Activated CD4-positive, alpha-beta memory T cell treated with anti-CD3 and anti-CD28 coated beads for 36 hours (primary cell): Measurements from ENCODE around the gene APBA2. TPM values are rescaled to one million over a fixed set of nuclear protein-coding genes. Genes with fewer than 3 reads are reported as not detected.

Source experiments
- CTCF ChIA-PET: fragments of 350-600 bp; sonication (Branson Sonifier 250); formaldehyde crosslinking; loops from one replicate; lab custom pipeline; 2021; ENCODE audit warnings: antibody characterized with exemption, inconsistent platforms; lab: Charles Lee
- POLR2A ChIA-PET: fragments of 350-600 bp; sonication (Branson Sonifier 250); formaldehyde crosslinking; loops from one replicate; lab custom pipeline; 2021; ENCODE audit warnings: antibody characterized with exemption; lab: Charles Lee
- DNase-seq: peaks from one replicate; pipeline ENCODE4 v3.0.0-alpha.2; 2020
- H3K27ac Mint-ChIP-seq: one replicate; pipeline ENCODE4 v1.8.0; 2021; ENCODE audit warnings: mixed read lengths
- H3K27me3 Mint-ChIP-seq: one replicate; pipeline ENCODE4 v1.8.0; 2021; ENCODE audit warnings: mixed read lengths
- H3K36me3 Mint-ChIP-seq: one replicate; pipeline ENCODE4 v1.8.0; 2021; ENCODE audit warnings: mixed read lengths
- H3K4me1 Mint-ChIP-seq: one replicate; pipeline ENCODE4 v1.8.0; 2021; ENCODE audit warnings: low read depth, mixed read lengths
- H3K4me3 Mint-ChIP-seq: one replicate; pipeline ENCODE4 v1.8.0; 2021; ENCODE audit warnings: mild to moderate bottlenecking, mixed read lengths
- H3K9me3 Mint-ChIP-seq: one replicate; pipeline ENCODE4 v1.8.0; 2021; ENCODE audit warnings: mixed read lengths
- intact Hi-C: fragments of 100-400 bp; cut with micrococcal nuclease; formaldehyde crosslinking; loops from one replicate; pipeline ENCODE4 v1.15.1; 2023
- total RNA-seq, 2 experiments: library from RNA; stranded (reverse); gene quantifications; one replicate each; pipeline ENCODE4 v1.2.3, GENCODE V29; 2021

The APBA2 gene
- total RNA-seq, 2 experiments from 2014 or later: 6.4 to 8.9 TPM

- no peak overlapping the region for H3K27ac Mint-ChIP-seq
- no peaks in the 10 kb centered on the region for H3K36me3 Mint-ChIP-seq
- intact Hi-C loops: no loop called here
- peaks cover 25% of the 10 kb centered on the region for H3K4me1 Mint-ChIP-seq
- ChIA-PET POLR2A (no interaction called here), CTCF (no interaction called here)
- H3K27me3 Mint-ChIP-seq: no peaks in the 10 kb centered on the region
- no peak overlapping the region for H3K4me3 Mint-ChIP-seq
- no peak for DNase-seq
- no peaks in the 10 kb centered on the region for H3K9me3 Mint-ChIP-seq
Observed at GRCh38 chr15:28957606-28958498, 72.1 kb downstream of the APBA2 start.

- DNase-seq: no peak
- Mint-ChIP-seq H3K4me3 (no peak overlapping the region), H3K27me3 (no peaks in the 10 kb centered on the region), H3K4me1 (peaks cover 22% of the 10 kb centered on the region), H3K27ac (no peak overlapping the region), H3K36me3 (no peaks in the 10 kb centered on the region), H3K9me3 (no peaks in the 10 kb centered on the region)
- ChIA-PET CTCF (no interaction called here), POLR2A (no interaction called here)
- intact Hi-C loops: no loop called here
Observed at GRCh38 chr15:28959326-28959725, 73.6 kb downstream of the APBA2 start.

- POLR2A ChIA-PET: no interaction called here
- no peaks in the 10 kb centered on the region for H3K9me3 Mint-ChIP-seq
- H3K27ac Mint-ChIP-seq: no peak overlapping the region
- H3K4me1 Mint-ChIP-seq: peaks cover 10% of the 10 kb centered on the region
- DNase-seq: no peak
- H3K4me3 Mint-ChIP-seq: no peak overlapping the region
- H3K36me3 Mint-ChIP-seq: no peaks in the 10 kb centered on the region
- CTCF ChIA-PET: no interaction called here
- no peaks in the 10 kb centered on the region for H3K27me3 Mint-ChIP-seq
- intact Hi-C loops: loop anchor here (5.0 kb wide), 1 partner anchor 39 kb away; no protein-coding TSS in a partner anchor
Observed at GRCh38 chr15:28960979-28961378, 75.2 kb downstream of the APBA2 start.

GRCh38 chr15:28961391-28961790, 75.6 kb downstream of the APBA2 start:
- H3K9me3 Mint-ChIP-seq: no peaks in the 10 kb centered on the region
- no peaks in the 10 kb centered on the region for H3K27me3 Mint-ChIP-seq
- CTCF ChIA-PET: no interaction called here

GRCh38 chr15:28962851-28963710, 77.3 kb downstream of the APBA2 start:
- H3K27me3 Mint-ChIP-seq: no peaks in the 10 kb centered on the region
- peaks cover 11% of the 10 kb centered on the region for H3K4me1 Mint-ChIP-seq
- H3K4me3 Mint-ChIP-seq: no peak overlapping the region
- no peaks in the 10 kb centered on the region for H3K9me3 Mint-ChIP-seq
- no peaks in the 10 kb centered on the region for H3K36me3 Mint-ChIP-seq
- no peak overlapping the region for H3K27ac Mint-ChIP-seq
- POLR2A ChIA-PET: no interaction called here
- intact Hi-C loops: loop anchor here (2.0 to 5.0 kb wide), 2 partner anchors 24 to 41 kb away; no protein-coding TSS in a partner anchor
- CTCF ChIA-PET: interaction anchor here (1.0 kb wide), 1 partner anchor 21 kb away, joined by 3 read pairs; no protein-coding TSS in a partner anchor
- DNase-seq: no peak

More at GRCh38 chr15:28961391-28961790, 75.6 kb downstream of the APBA2 start:
- no peaks in the 10 kb centered on the region for H3K36me3 Mint-ChIP-seq
- intact Hi-C loops: loop anchor here (5.0 kb wide), 1 partner anchor 39 kb away; no protein-coding TSS in a partner anchor
- DNase-seq: no peak
- peaks cover 11% of the 10 kb centered on the region for H3K4me1 Mint-ChIP-seq
- no peak overlapping the region for H3K27ac Mint-ChIP-seq
- POLR2A ChIA-PET: no interaction called here
- H3K4me3 Mint-ChIP-seq: no peak overlapping the region

GRCh38 chr15:28963711-28964081, 77.9 kb downstream of the APBA2 start:
- intact Hi-C loops: loop anchor here (2.0 to 5.0 kb wide), 2 partner anchors 25 to 41 kb away; no protein-coding TSS in a partner anchor
- POLR2A ChIA-PET: no interaction called here
- H3K27ac Mint-ChIP-seq: no peak overlapping the region

GRCh38 chr15:28964098-28964497, 78.3 kb downstream of the APBA2 start:
- H3K4me3 Mint-ChIP-seq: no peak overlapping the region
- intact Hi-C loops: loop anchor here (5.0 kb wide), 1 partner anchor 42 kb away; no protein-coding TSS in a partner anchor
- no peaks in the 10 kb centered on the region for H3K9me3 Mint-ChIP-seq
- no peak for DNase-seq
- no peak overlapping the region for H3K27ac Mint-ChIP-seq
- H3K27me3 Mint-ChIP-seq: no peaks in the 10 kb centered on the region
- ChIA-PET POLR2A (no interaction called here), CTCF (interaction anchor here (1.0 kb wide), 1 partner anchor 20 kb away, joined by 3 read pairs; no protein-coding TSS in a partner anchor)
- H3K4me1 Mint-ChIP-seq: peaks cover 11% of the 10 kb centered on the region
- no peaks in the 10 kb centered on the region for H3K36me3 Mint-ChIP-seq

More at GRCh38 chr15:28963711-28964081, 77.9 kb downstream of the APBA2 start:
- H3K4me1 Mint-ChIP-seq: peaks cover 11% of the 10 kb centered on the region
- DNase-seq: no peak
- no peaks in the 10 kb centered on the region for H3K36me3 Mint-ChIP-seq
- CTCF ChIA-PET: interaction anchor here (1.0 kb wide), 1 partner anchor 21 kb away, joined by 3 read pairs; no protein-coding TSS in a partner anchor
- no peaks in the 10 kb centered on the region for H3K27me3 Mint-ChIP-seq
- no peaks in the 10 kb centered on the region for H3K9me3 Mint-ChIP-seq
- H3K4me3 Mint-ChIP-seq: no peak overlapping the region

GRCh38 chr15:28967066-28967465, 81.3 kb downstream of the APBA2 start:
- DNase-seq: no peak
- Mint-ChIP-seq H3K4me3 (no peak overlapping the region), H3K36me3 (no peaks in the 10 kb centered on the region), H3K4me1 (peaks cover 6% of the 10 kb centered on the region), H3K27me3 (no peaks in the 10 kb centered on the region), H3K27ac (no peak overlapping the region), H3K9me3 (no peaks in the 10 kb centered on the region)
- CTCF ChIA-PET: interaction anchor here (1.1 to 1.2 kb wide), 2 partner anchors 9 to 124 kb away, joined by 3 to 4 read pairs; no protein-coding TSS in a partner anchor
- POLR2A ChIA-PET: no interaction called here
- intact Hi-C loops: no loop called here

- intact Hi-C loops: no loop called here
- no peaks in the 10 kb centered on the region for H3K36me3 Mint-ChIP-seq
- POLR2A ChIA-PET: no interaction called here
- no peak overlapping the region for H3K27ac Mint-ChIP-seq
- no peak for DNase-seq
- no peaks in the 10 kb centered on the region for H3K27me3 Mint-ChIP-seq
- H3K9me3 Mint-ChIP-seq: no peaks in the 10 kb centered on the region
- no peak overlapping the region for H3K4me3 Mint-ChIP-seq
- CTCF ChIA-PET: no interaction called here
- H3K4me1 Mint-ChIP-seq: peaks cover 6% of the 10 kb centered on the region
Observed at GRCh38 chr15:28967990-28968389, 82.2 kb downstream of the APBA2 start.

GRCh38 chr15:28969511-28970085, 83.8 kb downstream of the APBA2 start:
- intact Hi-C loops: no loop called here
- ChIA-PET CTCF (no interaction called here), POLR2A (no interaction called here)
- DNase-seq: no peak
- Mint-ChIP-seq H3K27ac (no peak overlapping the region), H3K27me3 (no peaks in the 10 kb centered on the region), H3K36me3 (no peaks in the 10 kb centered on the region), H3K9me3 (no peaks in the 10 kb centered on the region), H3K4me1 (peaks cover 2% of the 10 kb centered on the region), H3K4me3 (no peak overlapping the region)

GRCh38 chr15:28974142-28974541, 88.4 kb downstream of the APBA2 start:
- Mint-ChIP-seq H3K4me3 (no peak overlapping the region), H3K9me3 (no peaks in the 10 kb centered on the region), H3K27me3 (no peaks in the 10 kb centered on the region), H3K27ac (no peak overlapping the region), H3K4me1 (no peaks in the 10 kb centered on the region), H3K36me3 (no peaks in the 10 kb centered on the region)
- intact Hi-C loops: no loop called here
- DNase-seq: no peak
- ChIA-PET POLR2A (no interaction called here), CTCF (interaction anchor here (0.6 to 1.5 kb wide), 6 partner anchors 44 to 130 kb away, joined by 3 to 5 read pairs (median 3); no protein-coding TSS in a partner anchor)
